ENCODE measurements around the gene CSMD2.

CSMD2 gene

DNA sequence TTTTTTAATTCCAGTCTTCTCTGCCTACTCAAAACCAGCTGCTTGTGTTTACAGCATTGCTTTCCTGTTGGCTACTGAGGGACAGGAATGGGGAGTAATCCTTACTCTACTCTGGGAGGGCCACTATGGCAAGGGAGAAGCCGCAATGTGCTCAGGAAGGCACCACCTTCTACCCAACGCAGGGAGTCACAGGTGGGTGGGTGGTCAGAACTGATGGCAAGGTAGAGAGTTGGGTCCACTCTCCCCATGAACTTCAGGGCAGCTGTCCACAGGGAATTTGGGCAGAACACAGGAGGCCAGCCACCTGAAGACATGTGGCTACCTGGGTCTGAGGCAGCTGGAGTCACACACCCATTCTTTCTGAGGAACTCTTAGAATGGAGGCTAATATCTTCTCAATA lies 341.6 kb downstream of the CSMD2 start:
- Histone ChIP-seq H3K9me3 (ENCODE audit: control insufficient read depth in 1 of 2, low read length in 2 of 2) (no peaks in the 10 kb centered on the region), H3K27ac (ENCODE audit: low read length) (no peak overlapping the region), H3K4me3 (ENCODE audit: low read depth in 1 of 2, low read length in 2 of 2) (no peak overlapping the region), H3K36me3 (ENCODE audit: control insufficient read depth in 1 of 2, insufficient read depth in 2 of 2, low read length in 2 of 2) (no peaks in the 10 kb centered on the region), H3K27me3 (ENCODE audit: low read depth, low read length) (no peaks in the 10 kb centered on the region), H3K4me1 (ENCODE audit: control insufficient read depth in 1 of 2, insufficient read depth in 2 of 2, low read length in 2 of 2) (no peaks in the 10 kb centered on the region)

DNA sequence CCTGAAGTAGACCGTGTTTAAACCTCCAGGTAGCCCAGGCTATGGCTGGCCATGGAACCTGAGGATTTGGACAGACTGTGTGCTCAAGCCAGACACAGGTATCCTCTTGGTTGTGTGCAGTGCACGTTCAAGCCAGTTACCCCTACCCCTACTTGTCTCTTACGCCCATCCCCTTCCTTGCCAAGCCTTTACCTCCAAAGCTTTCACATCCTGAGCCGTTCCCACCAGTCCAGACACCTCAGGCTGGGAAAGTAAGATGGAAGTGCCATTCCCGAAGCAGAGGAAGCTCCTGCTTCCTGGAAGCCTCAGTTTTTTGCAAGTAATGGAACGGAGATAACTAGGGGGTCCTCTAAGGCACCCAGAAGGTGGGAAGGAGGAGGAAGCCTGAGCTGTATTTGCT lies 342.6 kb downstream of the CSMD2 start:
- H3K27ac ChIP-seq (ENCODE audit: low read length): no peak overlapping the region
- H3K4me3 ChIP-seq (ENCODE audit: low read depth in 1 of 2, low read length in 2 of 2): no peak overlapping the region
- H3K9me3 ChIP-seq (ENCODE audit: control insufficient read depth in 1 of 2, low read length in 2 of 2): no peaks in the 10 kb centered on the region
- H3K27me3 ChIP-seq (ENCODE audit: low read depth, low read length): no peaks in the 10 kb centered on the region
- H3K36me3 ChIP-seq (ENCODE audit: control insufficient read depth in 1 of 2, insufficient read depth in 2 of 2, low read length in 2 of 2): no peaks in the 10 kb centered on the region
- no peaks in the 10 kb centered on the region for H3K4me1 ChIP-seq (ENCODE audit: control insufficient read depth in 1 of 2, insufficient read depth in 2 of 2, low read length in 2 of 2)

DNA sequence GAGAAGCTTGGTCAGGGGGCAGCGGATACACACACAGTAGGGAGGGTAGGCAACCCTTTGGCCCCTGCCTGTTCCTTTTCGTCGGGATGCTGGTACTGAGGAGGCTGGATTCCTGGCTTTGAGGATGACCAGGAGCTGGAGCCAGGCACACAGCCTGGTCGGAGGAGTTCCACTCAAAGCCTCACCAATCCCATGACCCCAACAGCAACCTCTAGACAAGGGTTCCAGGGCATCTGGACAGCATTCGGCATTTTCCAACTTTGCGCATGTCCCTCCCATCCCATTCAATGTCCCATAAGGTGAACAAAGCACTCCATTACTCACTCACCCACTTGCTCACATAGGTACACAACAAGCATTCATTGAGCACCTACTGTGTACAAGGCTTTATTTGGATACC lies 343.7 kb downstream of the CSMD2 start:
- no peak overlapping the region for H3K4me3 ChIP-seq (ENCODE audit: low read depth in 1 of 2, low read length in 2 of 2)
- no peaks in the 10 kb centered on the region for H3K36me3 ChIP-seq (ENCODE audit: control insufficient read depth in 1 of 2, insufficient read depth in 2 of 2, low read length in 2 of 2)
- no peaks in the 10 kb centered on the region for H3K27me3 ChIP-seq (ENCODE audit: low read depth, low read length)
- H3K9me3 ChIP-seq (ENCODE audit: control insufficient read depth in 1 of 2, low read length in 2 of 2): no peaks in the 10 kb centered on the region
- H3K27ac ChIP-seq (ENCODE audit: low read length): no peak overlapping the region
- no peaks in the 10 kb centered on the region for H3K4me1 ChIP-seq (ENCODE audit: control insufficient read depth in 1 of 2, insufficient read depth in 2 of 2, low read length in 2 of 2)

DNA sequence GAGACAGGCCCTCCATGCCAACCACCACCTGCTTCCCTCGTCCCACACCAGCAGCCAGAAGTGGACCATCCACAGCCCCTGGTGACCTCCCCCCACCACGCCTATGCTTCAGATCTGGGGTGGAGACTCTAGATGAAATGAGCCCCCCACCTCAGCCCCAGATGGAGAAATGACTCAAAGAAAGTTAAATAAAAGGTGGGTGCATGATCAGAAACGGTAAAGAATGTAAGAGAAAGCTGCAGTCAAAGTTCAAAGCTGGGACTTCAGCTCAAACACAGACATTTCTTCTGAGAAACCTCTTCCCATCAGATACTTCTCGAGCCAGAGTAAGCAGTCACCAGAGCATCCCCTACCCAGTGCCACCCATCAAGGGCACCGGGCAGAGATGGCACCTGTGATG lies 344.2 kb downstream of the CSMD2 start:
- Histone ChIP-seq H3K36me3 (ENCODE audit: control insufficient read depth in 1 of 2, insufficient read depth in 2 of 2, low read length in 2 of 2) (no peaks in the 10 kb centered on the region), H3K4me3 (ENCODE audit: low read depth in 1 of 2, low read length in 2 of 2) (no peak overlapping the region), H3K4me1 (ENCODE audit: control insufficient read depth in 1 of 2, insufficient read depth in 2 of 2, low read length in 2 of 2) (no peaks in the 10 kb centered on the region), H3K27me3 (ENCODE audit: low read depth, low read length) (no peaks in the 10 kb centered on the region), H3K9me3 (ENCODE audit: control insufficient read depth in 1 of 2, low read length in 2 of 2) (no peaks in the 10 kb centered on the region), H3K27ac (ENCODE audit: low read length) (no peak overlapping the region)

DNA sequence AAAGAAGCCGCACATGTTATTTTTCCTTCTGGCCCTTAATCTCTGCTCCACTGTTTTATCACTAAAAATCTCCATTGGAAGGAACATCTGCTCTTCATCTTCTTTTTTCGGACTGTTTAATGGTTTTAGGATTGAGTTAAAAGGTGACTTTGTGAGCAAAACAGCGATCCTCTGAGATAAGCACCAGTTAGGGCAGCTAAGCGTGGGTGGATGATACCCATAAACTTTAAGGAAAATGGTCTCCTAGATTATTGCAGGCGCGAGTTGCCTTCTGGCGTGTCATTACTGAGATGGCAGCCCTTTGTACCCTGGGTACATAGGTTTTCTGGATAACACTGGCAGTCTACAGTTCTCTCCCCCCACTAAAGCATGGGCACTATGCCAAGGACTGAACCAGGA lies 345.1 kb downstream of the CSMD2 start:
- no peak overlapping the region for H3K4me3 ChIP-seq (ENCODE audit: low read depth in 1 of 2, low read length in 2 of 2)
- no peaks in the 10 kb centered on the region for H3K4me1 ChIP-seq (ENCODE audit: control insufficient read depth in 1 of 2, insufficient read depth in 2 of 2, low read length in 2 of 2)
- H3K9me3 ChIP-seq (ENCODE audit: control insufficient read depth in 1 of 2, low read length in 2 of 2): no peaks in the 10 kb centered on the region
- no peaks in the 10 kb centered on the region for H3K36me3 ChIP-seq (ENCODE audit: control insufficient read depth in 1 of 2, insufficient read depth in 2 of 2, low read length in 2 of 2)
- H3K27ac ChIP-seq (ENCODE audit: low read length): no peak overlapping the region
- H3K27me3 ChIP-seq (ENCODE audit: low read depth, low read length): no peaks in the 10 kb centered on the region

DNA sequence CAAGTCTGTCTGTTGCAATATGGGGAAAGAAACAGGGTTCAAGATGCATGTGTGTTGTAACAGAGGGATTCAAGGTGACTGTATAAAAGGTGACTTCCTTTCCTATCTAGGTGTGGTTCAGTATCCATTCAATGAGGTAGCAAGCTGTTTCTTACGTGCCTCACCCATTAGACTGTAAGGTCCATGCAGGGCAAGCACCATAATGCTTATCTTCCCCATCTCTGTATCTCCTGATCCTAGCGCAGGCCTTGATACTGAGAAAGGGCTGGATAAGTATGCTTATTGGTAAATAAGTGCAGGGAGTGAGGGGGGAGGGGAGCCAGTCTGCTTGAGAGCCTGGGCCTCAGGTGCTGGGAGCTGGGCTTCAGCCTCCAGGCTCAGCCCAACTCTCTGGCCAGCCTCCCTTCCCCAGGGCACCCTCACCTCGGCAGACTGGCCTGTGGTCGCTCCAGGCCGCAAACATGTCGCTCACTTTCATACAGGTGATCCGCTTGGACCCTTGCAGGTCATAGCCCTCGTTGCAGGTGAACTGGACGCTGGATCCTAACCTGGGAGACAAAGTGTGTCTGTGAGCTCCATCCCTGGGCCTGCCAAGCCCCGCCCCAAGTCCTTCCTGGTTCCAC lies 345.6 kb downstream of the CSMD2 start:
- Histone ChIP-seq H3K9me3 (ENCODE audit: control insufficient read depth in 1 of 2, low read length in 2 of 2) (no peaks in the 10 kb centered on the region), H3K4me3 (ENCODE audit: low read depth in 1 of 2, low read length in 2 of 2) (no peak overlapping the region), H3K4me1 (ENCODE audit: control insufficient read depth in 1 of 2, insufficient read depth in 2 of 2, low read length in 2 of 2) (no peaks in the 10 kb centered on the region), H3K27me3 (ENCODE audit: low read depth, low read length) (no peaks in the 10 kb centered on the region), H3K36me3 (ENCODE audit: control insufficient read depth in 1 of 2, insufficient read depth in 2 of 2, low read length in 2 of 2) (no peaks in the 10 kb centered on the region), H3K27ac (ENCODE audit: low read length) (no peak overlapping the region)

DNA sequence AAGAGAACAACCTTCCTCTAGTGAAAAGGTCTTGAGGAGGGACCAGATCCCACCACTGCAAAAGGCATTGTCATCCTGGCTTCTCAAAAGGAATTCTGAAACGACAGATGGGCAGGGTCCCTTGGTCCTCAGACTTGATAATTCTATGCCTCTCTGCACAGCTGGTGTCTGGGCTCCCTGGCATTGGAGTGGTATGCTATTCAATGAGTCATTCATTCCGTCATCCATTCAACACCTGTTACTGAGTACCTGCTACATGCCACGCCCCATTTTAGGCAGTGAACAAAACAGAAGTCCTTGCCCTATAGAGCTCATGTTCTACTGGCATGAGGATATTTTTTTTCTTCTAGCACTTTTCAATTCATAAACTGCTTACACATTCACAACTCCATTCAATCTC lies 347.0 kb downstream of the CSMD2 start:
- Histone ChIP-seq H3K4me1 (ENCODE audit: control insufficient read depth in 1 of 2, insufficient read depth in 2 of 2, low read length in 2 of 2) (no peaks in the 10 kb centered on the region), H3K9me3 (ENCODE audit: control insufficient read depth in 1 of 2, low read length in 2 of 2) (no peaks in the 10 kb centered on the region), H3K27ac (ENCODE audit: low read length) (no peak overlapping the region), H3K4me3 (ENCODE audit: low read depth in 1 of 2, low read length in 2 of 2) (no peak overlapping the region), H3K27me3 (ENCODE audit: low read depth, low read length) (no peaks in the 10 kb centered on the region), H3K36me3 (ENCODE audit: control insufficient read depth in 1 of 2, insufficient read depth in 2 of 2, low read length in 2 of 2) (no peaks in the 10 kb centered on the region)

DNA sequence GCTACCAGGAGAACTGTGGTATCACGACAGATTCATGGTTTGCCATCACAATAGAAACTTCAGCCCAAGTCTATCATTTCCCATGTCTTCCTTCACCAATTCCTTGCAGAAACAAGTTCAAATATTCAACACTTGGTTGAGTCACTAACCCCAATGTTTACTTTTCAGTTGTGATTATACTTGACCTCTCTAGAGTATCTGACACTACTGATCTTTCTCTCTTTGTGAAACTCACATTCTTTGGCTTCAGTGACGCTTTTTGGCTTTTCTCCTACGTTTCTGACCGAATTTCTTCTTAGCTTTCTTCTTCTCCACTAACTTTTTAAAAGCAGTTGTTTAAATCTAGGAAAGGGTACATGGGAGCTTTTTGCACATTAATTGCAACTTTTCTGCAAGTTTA lies 350.0 kb downstream of the CSMD2 start:
- Histone ChIP-seq H3K27ac (ENCODE audit: low read length) (no peak overlapping the region), H3K4me1 (ENCODE audit: control insufficient read depth in 1 of 2, insufficient read depth in 2 of 2, low read length in 2 of 2) (no peaks in the 10 kb centered on the region), H3K9me3 (ENCODE audit: control insufficient read depth in 1 of 2, low read length in 2 of 2) (peaks cover 0 to 2% of the 10 kb centered on the region in 2 donors), H3K36me3 (ENCODE audit: control insufficient read depth in 1 of 2, insufficient read depth in 2 of 2, low read length in 2 of 2) (no peaks in the 10 kb centered on the region), H3K27me3 (ENCODE audit: low read depth, low read length) (no peaks in the 10 kb centered on the region), H3K4me3 (ENCODE audit: low read depth in 1 of 2, low read length in 2 of 2) (no peak overlapping the region)

DNA sequence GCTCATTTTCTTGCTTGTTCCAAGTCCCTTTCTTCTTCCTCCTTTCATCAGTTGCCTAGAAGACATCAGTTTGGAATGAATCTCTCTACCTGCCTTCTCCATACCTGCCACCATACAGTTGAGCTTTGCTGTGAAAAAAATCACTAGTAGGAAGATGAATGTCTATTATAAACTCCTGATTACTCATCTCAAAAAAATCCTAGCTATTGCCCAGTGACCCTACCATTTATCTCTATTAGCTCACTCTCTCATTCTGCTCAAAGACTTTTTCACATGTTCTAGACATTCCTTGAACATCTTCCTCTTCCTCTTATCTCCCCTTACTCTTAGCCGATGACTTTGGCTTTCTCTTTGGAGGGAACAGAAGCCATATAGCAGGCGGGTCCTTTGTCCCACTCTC lies 350.9 kb downstream of the CSMD2 start:
- H3K9me3 ChIP-seq (ENCODE audit: control insufficient read depth in 1 of 2, low read length in 2 of 2): peaks cover 0 to 6% of the 10 kb centered on the region in 2 donors
- no peaks in the 10 kb centered on the region for H3K4me1 ChIP-seq (ENCODE audit: control insufficient read depth in 1 of 2, insufficient read depth in 2 of 2, low read length in 2 of 2)
- H3K27ac ChIP-seq (ENCODE audit: low read length): no peak overlapping the region
- no peak overlapping the region for H3K4me3 ChIP-seq (ENCODE audit: low read depth in 1 of 2, low read length in 2 of 2)
- no peaks in the 10 kb centered on the region for H3K27me3 ChIP-seq (ENCODE audit: low read depth, low read length)
- no peaks in the 10 kb centered on the region for H3K36me3 ChIP-seq (ENCODE audit: control insufficient read depth in 1 of 2, insufficient read depth in 2 of 2, low read length in 2 of 2)

DNA sequence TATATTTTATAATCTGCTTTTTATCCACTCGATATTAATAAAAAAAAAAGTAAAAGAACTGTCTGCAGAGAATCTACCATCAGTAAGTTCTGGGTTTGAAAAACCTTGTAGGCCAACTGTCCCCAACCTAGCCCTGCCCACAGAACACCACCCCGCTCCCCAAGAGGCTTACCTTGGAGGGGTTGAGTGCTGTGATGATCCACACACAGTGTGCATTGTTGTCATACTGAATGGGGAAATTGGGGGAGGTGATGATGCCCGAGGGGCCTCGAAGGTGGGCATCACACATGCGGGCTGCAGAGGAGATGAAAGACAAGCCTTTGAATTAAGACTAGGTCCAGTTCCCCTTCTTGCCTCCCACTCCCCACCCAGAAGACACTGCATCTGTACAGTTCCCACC lies 354.5 kb downstream of the CSMD2 start:
- no peak overlapping the region for H3K4me3 ChIP-seq (ENCODE audit: low read depth in 1 of 2, low read length in 2 of 2)
- no peaks in the 10 kb centered on the region for H3K27me3 ChIP-seq (ENCODE audit: low read depth, low read length)
- no peak overlapping the region for H3K27ac ChIP-seq (ENCODE audit: low read length)
- H3K4me1 ChIP-seq (ENCODE audit: control insufficient read depth in 1 of 2, insufficient read depth in 2 of 2, low read length in 2 of 2): no peaks in the 10 kb centered on the region
- H3K9me3 ChIP-seq (ENCODE audit: control insufficient read depth in 1 of 2, low read length in 2 of 2): peaks cover 0 to 14% of the 10 kb centered on the region in 2 donors
- no peaks in the 10 kb centered on the region for H3K36me3 ChIP-seq (ENCODE audit: control insufficient read depth in 1 of 2, insufficient read depth in 2 of 2, low read length in 2 of 2)

DNA sequence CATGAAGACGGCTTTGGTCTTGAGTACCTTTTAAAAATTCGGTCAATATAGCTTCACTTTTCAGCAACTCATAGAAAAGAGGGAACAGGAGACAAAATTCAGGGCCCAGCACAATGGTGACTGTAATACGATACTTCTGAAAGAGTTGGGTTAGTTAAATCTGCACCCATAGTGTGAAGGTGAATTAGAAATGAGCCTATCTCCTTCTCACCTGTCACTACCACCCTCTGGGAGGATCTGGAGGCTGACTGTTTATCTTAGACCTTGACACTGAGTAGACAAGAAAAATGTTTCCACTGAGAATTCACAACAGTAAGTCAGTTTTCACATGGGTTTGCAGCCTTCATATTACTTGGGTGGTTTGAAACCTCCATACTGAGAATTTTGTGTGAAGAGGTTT lies 359.0 kb downstream of the CSMD2 start:
- Histone ChIP-seq H3K9me3 (ENCODE audit: control insufficient read depth in 1 of 2, low read length in 2 of 2) (peaks cover 0 to 14% of the 10 kb centered on the region in 2 donors), H3K4me3 (ENCODE audit: low read depth in 1 of 2, low read length in 2 of 2) (no peak overlapping the region), H3K36me3 (ENCODE audit: control insufficient read depth in 1 of 2, insufficient read depth in 2 of 2, low read length in 2 of 2) (no peaks in the 10 kb centered on the region), H3K4me1 (ENCODE audit: control insufficient read depth in 1 of 2, insufficient read depth in 2 of 2, low read length in 2 of 2) (no peaks in the 10 kb centered on the region), H3K27me3 (ENCODE audit: low read depth, low read length) (no peaks in the 10 kb centered on the region), H3K27ac (ENCODE audit: low read length) (no peak overlapping the region)

DNA sequence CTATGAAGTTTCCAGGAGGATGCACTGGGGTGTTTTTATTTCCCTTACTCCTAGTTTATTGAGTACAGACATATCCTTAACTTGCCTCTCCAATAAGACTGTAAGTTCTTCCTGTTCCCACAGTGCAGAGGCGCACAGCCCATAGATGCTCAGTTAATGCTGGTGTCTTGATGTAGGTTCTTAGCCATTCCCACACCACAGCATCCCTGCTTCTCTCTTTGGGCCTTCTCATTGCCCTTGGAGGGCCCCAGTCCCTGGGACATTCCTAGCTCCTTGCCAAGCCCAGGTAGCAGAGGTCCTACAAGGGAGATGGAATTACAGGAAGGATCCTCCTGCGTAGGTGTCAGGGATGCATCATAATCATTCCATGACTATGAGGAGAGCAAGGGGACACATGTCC lies 362.8 kb downstream of the CSMD2 start:
- H3K4me1 ChIP-seq (ENCODE audit: control insufficient read depth in 1 of 2, insufficient read depth in 2 of 2, low read length in 2 of 2): no peaks in the 10 kb centered on the region
- no peak overlapping the region for H3K4me3 ChIP-seq (ENCODE audit: low read depth in 1 of 2, low read length in 2 of 2)
- peaks cover 0 to 4% of the 10 kb centered on the region in 2 donors for H3K9me3 ChIP-seq (ENCODE audit: control insufficient read depth in 1 of 2, low read length in 2 of 2)
- H3K36me3 ChIP-seq (ENCODE audit: control insufficient read depth in 1 of 2, insufficient read depth in 2 of 2, low read length in 2 of 2): no peaks in the 10 kb centered on the region
- H3K27ac ChIP-seq (ENCODE audit: low read length): no peak overlapping the region
- H3K27me3 ChIP-seq (ENCODE audit: low read depth, low read length): no peaks in the 10 kb centered on the region

All from muscle layer of duodenum (tissue), 2 donors.